WERI-Rb-1 (cell line): ENCODE data around the gene ABRACL.

ENCODE experiments used
- DNase-seq: peaks from one replicate; pipeline ENCODE4 v3.0.0-alpha.2; 2020
- H3K27ac ChIP-seq: fragments of 250-450 bp; sonication (Bioruptor Pico); 2 replicates; pipeline ENCODE4 v1.5.1; 2020; ENCODE audit warnings: mild to moderate bottlenecking, moderate library complexity
- H3K27me3 ChIP-seq: fragments of 250-450 bp; sonication (Bioruptor Pico); 2 replicates; pipeline ENCODE4 v1.5.1; 2021; ENCODE audit warnings: mild to moderate bottlenecking, low read depth, moderate library complexity; ENCODE audit not compliant: insufficient read depth, severe bottlenecking
- H3K36me3 ChIP-seq: fragments of 250-450 bp; sonication (Bioruptor Pico); 2 replicates; pipeline ENCODE4 v1.5.1; 2020; ENCODE audit warnings: mild to moderate bottlenecking, moderate library complexity
- H3K4me3 ChIP-seq: 2 replicates; pipeline ENCODE4 v1.5.1; 2011; ENCODE audit warnings: low read depth, mild to moderate bottlenecking, control low read depth, low read length
- H3K9me3 ChIP-seq: fragments of 250-450 bp; sonication (Bioruptor Pico); 2 replicates; pipeline ENCODE4 v1.5.1; 2021; ENCODE audit warnings: mild to moderate bottlenecking, moderate library complexity; ENCODE audit not compliant: severe bottlenecking
- TF ChIP-seq, protein P1 (sequence below): IDR thresholded peaks from 2 replicates; pipeline ENCODE4 v1.5.1; 2011; ENCODE audit warnings: low read depth, mild to moderate bottlenecking, control low read depth, inconsistent platforms, low read length

ABRACL gene

DNA sequence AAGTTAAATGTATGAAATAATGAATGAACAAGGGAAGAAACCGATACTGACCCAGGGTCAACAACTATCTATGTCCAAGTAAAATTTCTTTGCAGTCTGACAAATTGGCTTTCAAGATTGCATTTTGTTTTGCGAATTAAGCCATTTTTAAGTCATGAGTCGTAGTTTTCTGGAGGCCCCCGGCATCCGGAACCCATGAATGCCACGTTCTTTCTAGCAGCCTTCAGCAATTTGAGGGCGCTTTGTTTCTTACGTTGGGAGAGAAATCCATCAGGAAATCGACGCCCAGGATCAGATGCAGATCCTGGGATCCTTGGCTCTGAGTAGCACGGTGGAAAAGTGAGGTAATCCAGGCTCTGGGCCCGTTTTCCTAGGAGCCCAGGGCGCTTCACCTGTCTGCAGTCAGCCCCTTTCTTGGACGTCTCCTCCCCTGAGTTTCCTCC lies 309 bp upstream of the ABRACL start:
- no peaks in the 10 kb centered on the region for H3K36me3 ChIP-seq
- H3K9me3 ChIP-seq: no peaks in the 10 kb centered on the region
- H3K4me3 ChIP-seq: peak overlapping the region; percentile 96
- H3K27ac ChIP-seq: peak overlapping the region; percentile 71
- no peak for DNase-seq
- TF ChIP-seq, protein P1, sequence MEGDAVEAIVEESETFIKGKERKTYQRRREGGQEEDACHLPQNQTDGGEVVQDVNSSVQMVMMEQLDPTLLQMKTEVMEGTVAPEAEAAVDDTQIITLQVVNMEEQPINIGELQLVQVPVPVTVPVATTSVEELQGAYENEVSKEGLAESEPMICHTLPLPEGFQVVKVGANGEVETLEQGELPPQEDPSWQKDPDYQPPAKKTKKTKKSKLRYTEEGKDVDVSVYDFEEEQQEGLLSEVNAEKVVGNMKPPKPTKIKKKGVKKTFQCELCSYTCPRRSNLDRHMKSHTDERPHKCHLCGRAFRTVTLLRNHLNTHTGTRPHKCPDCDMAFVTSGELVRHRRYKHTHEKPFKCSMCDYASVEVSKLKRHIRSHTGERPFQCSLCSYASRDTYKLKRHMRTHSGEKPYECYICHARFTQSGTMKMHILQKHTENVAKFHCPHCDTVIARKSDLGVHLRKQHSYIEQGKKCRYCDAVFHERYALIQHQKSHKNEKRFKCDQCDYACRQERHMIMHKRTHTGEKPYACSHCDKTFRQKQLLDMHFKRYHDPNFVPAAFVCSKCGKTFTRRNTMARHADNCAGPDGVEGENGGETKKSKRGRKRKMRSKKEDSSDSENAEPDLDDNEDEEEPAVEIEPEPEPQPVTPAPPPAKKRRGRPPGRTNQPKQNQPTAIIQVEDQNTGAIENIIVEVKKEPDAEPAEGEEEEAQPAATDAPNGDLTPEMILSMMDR: no peak
- H3K27me3 ChIP-seq: no peaks in the 10 kb centered on the region

DNA sequence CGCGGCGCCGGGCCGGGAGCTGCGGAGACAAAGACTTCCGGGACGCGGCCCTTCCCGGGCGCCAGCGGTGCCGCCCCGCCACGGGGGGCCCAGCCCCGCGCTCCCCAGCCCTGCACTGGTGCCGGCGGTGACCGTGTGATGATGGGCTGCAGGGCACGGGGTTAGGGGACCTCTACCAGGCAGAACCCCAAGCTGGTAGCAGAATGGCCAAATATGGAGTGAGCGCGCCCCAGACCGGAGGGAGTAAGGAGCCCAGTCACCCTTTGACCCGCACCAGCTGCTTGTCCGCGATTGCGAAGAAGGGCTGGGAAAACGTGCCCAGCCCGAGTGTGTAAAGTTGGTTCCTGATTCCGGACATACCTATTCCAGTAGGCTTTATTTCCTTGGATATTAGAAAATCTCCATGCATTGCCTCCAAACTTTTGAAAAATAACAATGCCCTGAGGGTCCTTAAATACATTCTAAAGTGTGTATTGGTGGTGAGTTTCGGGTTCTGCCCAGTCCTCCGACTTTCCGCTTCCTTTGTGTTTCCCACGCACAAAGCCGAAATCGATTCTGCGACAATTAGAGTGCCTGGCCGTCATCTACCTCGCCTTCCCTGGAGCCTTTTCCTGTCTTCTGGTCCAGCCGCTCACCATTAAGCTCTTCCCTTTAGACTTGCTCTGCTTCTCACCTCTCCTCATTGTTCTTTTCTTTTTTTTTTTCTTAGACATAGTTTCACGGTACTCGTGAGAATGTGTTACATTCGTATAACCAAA lies 1.1 kb downstream of the ABRACL start:
- Histone ChIP-seq H3K36me3 (peaks cover 4% of the 10 kb centered on the region), H3K9me3 (no peaks in the 10 kb centered on the region), H3K4me3 (peak overlapping the region; percentile 96), H3K27me3 (no peaks in the 10 kb centered on the region), H3K27ac (peak overlapping the region; percentile 71)
- TF ChIP-seq, protein P1: no peak
- DNase-seq: peak; percentile 33

DNA sequence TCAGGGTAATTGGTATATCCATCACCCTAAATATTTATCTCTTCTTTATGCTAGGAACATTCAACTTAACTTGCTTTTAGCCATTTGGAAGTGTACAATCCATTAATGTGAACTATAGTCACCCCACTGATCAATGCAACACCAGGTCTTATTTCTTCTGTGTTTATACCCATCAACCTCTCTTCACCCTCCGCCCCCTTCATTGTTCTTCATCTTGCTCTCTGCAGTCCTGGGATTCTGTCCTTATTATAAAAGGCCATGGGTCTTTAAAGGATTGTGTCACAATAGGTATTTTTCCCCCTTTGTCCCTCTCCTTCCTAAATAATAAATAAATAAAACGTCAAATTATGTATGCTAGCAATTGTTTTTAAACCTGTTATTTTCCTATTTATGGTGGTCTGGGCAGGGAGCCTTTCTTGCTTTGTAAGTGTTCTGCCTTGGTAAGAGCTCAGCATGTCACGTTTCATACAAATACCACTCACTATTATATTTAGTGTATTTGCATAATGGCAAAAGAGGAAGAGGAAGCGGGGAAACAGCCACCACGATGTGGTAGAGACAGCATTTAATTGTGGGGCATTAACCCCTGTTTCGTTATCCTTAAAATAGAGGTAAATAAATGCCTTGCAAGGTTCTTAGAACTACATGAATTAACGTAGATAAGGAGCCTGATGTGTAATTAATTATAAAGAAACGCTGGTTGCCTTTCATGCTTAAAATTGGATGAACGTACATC lies 1.9 kb downstream of the ABRACL start:
- H3K27ac ChIP-seq: no peak overlapping the region
- no peak overlapping the region for H3K4me3 ChIP-seq
- no peaks in the 10 kb centered on the region for H3K27me3 ChIP-seq
- peaks cover 7% of the 10 kb centered on the region for H3K36me3 ChIP-seq
- TF ChIP-seq, protein P1: no peak
- H3K9me3 ChIP-seq: no peaks in the 10 kb centered on the region
- DNase-seq: no peak

DNA sequence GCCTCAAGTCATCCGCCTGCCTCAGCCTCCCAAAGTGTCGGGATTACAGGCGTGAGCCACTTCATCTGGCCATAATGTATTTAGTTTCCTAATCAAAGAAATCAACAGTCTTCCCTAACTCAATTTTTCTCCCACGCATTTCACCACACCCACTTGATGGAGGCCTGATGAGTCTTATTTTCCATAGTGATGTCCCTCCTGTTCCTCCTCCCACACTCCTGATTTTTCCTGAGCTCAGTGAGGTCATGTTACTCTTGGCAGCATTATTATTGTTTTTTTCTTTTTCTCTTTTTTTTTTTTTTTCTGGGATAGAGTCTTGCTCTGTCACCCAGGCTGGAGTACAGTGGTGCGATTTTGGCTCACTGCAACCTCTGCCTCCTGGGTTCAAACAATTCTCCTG lies 8.9 kb downstream of the ABRACL start:
- TF ChIP-seq, protein P1: no peak
- no peak overlapping the region for H3K27ac ChIP-seq
- no peak overlapping the region for H3K4me3 ChIP-seq
- no peaks in the 10 kb centered on the region for H3K9me3 ChIP-seq
- no peak for DNase-seq
- H3K36me3 ChIP-seq: peaks cover 8% of the 10 kb centered on the region
- H3K27me3 ChIP-seq: no peaks in the 10 kb centered on the region

DNA sequence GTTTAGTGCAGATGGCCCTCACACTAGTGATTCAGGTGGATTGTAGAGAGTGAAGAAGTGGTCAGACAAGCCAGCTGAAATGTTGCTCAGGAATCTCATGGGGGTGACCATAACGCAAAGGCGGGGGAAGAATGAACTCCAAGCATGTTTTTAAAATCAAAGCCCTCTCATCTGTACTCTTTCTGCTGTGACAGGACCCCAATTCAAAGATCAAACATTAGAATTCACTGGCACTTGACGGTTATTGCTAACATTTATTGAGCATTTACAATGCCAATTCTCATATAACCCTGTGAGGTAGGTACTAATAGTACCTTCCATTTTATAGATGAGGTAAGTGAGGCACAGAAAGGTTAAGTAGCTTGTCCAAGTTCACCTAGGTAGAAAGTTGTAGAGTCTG lies 15.7 kb downstream of the ABRACL start:
- Histone ChIP-seq H3K27ac (no peak overlapping the region), H3K9me3 (no peaks in the 10 kb centered on the region), H3K4me3 (no peak overlapping the region), H3K27me3 (no peaks in the 10 kb centered on the region), H3K36me3 (peaks cover 3% of the 10 kb centered on the region; the same call in 1 of the 2 replicates)
- TF ChIP-seq, protein P1: no peak
- no peak for DNase-seq
